DMS 273 (cell line): ENCODE data around the gene DEFB112.

Experiments used
- DNase-seq: peaks from one replicate; lab custom pipeline; 2025; ENCODE audit not compliant: unreplicated experiment; lab: John Stamatoyannopoulos, UW

Gene DEFB112

DNA sequence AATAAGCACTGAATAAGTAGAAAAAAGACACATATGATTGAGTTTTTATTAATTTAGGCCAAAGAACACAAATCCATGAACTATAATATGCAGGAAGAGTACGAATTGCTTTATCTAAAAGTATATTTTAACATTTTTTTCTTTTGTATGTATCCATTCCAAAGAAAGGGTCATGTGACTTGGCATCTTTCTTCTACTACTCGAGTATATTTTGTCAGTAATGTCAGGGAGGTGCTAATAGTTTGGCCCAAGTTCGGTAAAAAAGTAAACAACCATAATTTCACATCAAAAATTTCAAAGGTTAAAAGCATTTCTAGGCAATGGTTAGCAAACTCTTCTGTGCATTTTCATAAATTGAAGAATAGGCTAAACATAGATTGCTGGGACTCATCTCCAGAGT, 46.6 kb downstream of the DEFB112 start:
- DNase-seq, result no peak

DNA sequence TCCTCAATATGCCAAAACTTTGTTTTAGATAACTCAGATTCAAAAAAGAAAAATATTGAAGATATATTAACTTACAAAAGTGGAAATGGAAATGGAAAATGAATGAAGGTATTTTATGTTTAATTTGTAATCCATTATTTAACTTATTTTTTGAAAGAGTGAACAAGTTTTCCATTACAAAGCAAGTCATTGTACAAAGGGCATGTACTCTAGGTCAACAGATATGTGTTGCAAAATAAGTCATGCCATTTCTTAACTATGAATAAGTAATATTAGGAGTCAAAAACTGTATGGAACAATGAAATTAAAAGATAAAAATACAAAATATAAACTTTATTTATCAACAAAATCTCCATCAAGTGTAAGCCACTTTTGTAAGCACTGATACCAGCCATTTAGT, 54.5 kb downstream of the DEFB112 start:
- no peak for DNase-seq
